GM19397 (cell line): ENCODE data around the gene ANKRD45.
"Not testable (repeated sequence)": the region's sequence is repeated elsewhere in the genome, so short reads cannot be mapped to it uniquely, and the experiment has no call there.

ENCODE experiments used
- ATAC-seq: cut with Tn5 transposase; IDR thresholded peaks from one replicate; pipeline ENCODE4 v1.9.1; 2021; ENCODE audit warnings: mild to moderate bottlenecking, moderate library complexity; ENCODE audit not compliant: unreplicated experiment

ANKRD45 gene

DNA sequence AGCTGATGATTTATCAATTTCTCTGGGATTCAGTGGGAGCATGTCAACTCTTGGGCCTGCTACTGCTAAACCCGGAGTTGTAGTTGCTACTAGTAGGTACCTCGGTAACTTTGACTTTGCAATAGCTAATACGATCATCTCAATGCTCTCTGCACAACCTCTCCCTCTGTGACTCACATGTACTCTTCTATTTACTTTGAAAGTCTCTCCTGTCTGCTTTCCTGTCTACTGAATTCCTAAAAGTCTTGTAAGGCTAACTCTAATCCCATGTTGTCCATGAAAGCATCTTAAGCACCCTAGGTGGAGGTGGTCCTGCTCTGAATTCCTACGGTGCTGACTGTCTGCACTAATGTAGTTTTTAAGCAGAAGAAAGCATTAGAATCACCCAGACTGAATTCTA lies 96.1 kb downstream of the ANKRD45 start:
- ATAC-seq = no peak

DNA sequence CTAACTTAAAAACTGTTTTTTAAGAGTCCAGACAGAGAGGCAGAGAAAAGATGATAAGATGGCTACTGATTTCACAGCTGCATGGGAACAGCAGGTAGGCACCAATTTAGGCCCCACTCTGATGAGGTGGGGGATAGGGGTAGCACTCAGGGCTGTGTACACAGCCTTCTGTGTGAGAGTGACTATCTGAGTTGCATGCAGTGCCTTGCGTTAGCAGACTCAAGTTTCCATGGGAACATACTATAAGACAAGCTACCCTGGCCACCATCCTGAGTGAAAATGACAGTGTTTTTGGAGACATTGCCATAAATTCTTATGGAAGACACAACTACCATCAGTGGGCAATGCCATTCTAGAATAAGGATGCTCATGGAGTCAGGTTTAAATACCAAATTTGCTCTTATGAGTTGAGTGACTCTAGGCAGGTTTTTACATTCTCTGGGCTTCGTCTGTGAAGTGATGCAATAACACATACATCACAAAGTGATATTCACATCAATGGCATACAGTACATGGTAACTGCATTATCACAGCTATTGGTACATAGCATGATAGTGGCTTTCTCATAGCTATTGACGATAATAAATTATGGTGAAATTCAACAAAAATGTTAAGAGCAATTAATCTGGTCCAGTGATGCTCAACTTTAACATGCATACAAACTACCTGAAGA lies 97.3 kb downstream of the ANKRD45 start:
- no peak for ATAC-seq

DNA sequence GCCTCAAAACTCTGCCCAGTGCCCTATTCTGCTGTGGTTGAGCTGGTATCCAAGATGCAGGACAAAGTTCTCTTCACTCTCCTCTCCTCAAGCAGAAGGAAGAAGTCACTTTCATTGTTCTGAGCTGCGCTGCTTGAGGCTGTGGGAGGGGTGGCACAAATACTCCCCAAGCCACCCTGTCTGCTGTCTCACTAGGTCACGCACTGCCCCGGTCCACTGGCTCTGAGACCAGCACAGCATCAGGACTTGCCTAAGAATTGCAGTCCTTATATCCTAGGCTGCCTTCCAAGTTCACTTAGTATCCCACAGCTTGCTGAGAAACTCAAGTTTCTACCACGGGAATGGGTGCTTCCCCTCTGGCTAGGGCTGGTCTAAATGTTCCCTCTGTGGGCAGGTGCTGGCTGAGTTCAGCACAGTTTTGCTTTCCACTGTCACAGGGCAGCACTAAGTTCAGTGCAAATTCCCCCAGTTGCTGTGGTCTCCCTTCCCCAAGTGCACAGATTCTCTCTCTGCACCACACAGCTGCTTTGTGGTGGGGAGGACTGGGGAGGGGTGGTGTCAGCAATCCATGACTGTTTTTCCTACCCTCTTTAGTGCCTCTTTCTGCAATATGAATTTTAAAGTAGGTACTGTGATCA lies 99.2 kb downstream of the ANKRD45 start:
- ATAC-seq = no peak

DNA sequence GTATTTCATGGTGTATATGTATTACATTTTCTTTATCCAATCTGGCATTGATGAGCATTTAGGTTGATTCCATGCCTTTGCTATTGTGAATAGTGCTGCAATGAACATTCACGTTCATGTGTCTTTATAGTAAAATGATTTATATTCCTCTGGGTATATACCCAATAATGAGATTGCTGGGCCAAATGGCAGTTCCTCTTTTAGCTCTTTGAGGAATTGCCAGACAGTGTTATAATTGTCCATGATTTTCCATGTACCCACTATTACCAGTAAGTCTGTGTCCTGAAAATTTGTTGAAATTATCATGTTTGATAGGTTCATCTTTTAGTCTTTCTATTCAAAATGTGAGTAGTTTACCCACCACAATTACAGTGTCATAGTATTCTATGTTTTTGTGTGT lies 101.2 kb downstream of the ANKRD45 start:
- no peak for ATAC-seq

DNA sequence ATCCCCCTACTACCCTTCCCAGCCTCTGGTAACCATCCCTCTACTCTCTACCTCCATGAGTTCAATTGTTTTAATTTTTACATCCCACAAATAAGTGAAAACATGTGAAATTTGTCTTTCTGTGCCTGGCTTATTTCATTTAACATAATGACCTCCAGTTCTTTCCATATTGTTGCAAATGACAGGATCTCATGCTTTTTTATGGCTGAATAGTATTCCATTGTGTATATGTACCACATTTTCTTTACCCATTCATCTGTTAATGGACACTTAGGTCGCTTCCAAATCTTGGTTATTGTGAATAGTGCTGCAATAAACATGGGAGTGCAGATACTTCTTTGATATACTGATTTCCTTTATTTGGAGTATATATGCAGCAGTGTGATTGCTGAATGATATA lies 105.8 kb downstream of the ANKRD45 start:
- not testable (repeated sequence) for ATAC-seq

DNA sequence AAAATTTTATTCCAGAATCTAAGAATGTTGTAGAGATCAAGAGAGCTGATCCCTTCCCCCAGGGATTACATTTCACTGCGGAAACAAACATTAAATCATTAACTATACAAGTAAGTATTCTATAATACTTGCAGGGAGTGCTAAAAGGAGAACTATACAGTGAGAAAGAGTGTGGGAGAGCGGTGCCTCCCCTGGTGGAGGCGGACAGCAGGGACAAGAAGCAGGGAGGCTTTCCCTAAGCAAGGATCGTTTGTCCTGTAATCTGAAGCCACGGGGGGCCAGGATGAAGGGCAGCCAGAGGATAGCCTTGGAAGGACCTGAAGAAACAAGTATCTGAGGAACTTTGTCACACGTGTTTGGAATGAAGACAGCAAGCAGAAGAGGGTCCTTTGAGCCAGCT lies 106.8 kb downstream of the ANKRD45 start:
- ATAC-seq = no peak

DNA sequence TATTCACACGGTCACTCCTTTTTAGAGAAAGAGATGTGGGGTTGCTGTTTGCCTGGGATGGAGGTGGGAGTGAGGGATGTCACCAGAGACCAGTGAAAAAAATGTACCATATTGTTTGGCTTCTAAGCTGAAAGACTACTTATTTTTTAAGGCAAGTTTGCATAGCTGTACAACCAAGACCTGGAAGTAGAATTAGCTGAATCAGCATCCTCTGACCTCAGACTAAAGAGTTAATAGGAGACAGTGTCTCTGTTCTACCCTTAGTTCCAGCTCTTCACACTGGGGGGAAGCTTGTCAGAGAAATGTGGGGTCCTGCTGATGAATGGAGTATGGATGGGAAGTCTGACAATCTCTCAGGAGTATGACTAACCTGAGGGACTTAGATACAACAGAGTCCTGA lies 108.4 kb downstream of the ANKRD45 start:
- ATAC-seq = no peak

DNA sequence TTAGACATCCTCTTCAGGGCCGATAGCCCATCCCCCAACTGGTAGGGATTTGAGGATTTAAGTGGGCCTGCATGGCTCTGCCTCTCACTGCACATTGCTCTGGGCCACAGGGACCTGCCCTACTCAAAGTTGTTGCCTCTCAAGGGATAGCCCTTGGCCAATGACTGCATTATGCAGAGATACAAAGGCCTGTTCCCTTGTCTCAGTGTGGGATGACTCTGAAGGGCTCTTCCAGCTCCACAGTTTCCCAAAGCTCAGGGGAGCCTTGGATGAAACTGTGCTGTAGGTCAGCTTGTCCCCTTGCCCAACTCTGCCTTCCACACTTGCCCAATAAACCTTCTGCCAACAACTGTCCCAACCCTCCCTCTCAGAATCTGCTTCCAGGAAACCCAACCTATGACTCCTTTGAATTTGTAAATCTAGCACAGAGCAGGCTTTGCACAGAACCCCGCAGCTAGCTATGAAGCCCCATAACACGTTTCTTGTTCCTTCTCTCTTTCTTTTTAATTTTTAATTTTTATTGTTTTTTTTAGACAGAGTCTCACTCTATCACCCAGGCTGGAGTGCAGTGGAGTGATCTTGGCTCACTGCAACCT lies 109.3 kb downstream of the ANKRD45 start:
- ATAC-seq = no peak
